ENCODE data around the gene KPNB1.
"Not testable (repeated sequence)": the region's sequence is repeated elsewhere in the genome, so short reads cannot be mapped to it uniquely, and the experiment has no call there.

Gene KPNB1

GRCh38 chr17:47675380-47676198 lies 25.9 kb downstream of the KPNB1 start:
- no peak overlapping the region for H3K27ac ChIP-seq (ENCODE audit: insufficient read depth in 1 of 2, low read depth in 1 of 2, low read length in 2 of 2, poor library complexity in 1 of 2, severe bottlenecking in 2 of 2)
- ChIA-PET POLR2A (no interaction called here), CTCF (interaction anchor here (1.2 to 6.0 kb wide), 3 partner anchors 7 to 12 kb away, joined by 4 to 44 read pairs (median 6); no protein-coding TSS in a partner anchor)
- H3K4me1 ChIP-seq (ENCODE audit: control extremely low read depth in 1 of 4, control insufficient read depth in 4 of 4, insufficient read depth in 4 of 4, low read length in 3 of 4) = peaks cover 0 to 1% (median 0%) of the 10 kb centered on the region in 4 experiments
- H3K9me3 ChIP-seq (ENCODE audit: control extremely low read depth in 1 of 5, control insufficient read depth in 4 of 5, insufficient read depth in 2 of 5, low read depth in 1 of 5, low read length in 4 of 5) = no peaks in the 10 kb centered on the region
- 100% methylated on average over 2 of the region's 2 CpGs for WGBS (ENCODE audit: insufficient coverage)
- H3K27me3 ChIP-seq (replicated peaks in 2 of 5; ENCODE audit: control insufficient read depth in 4 of 5, insufficient read depth in 5 of 5, low read length in 4 of 5) = no peaks in the 10 kb centered on the region
- H3K4me3 ChIP-seq (ENCODE audit: control insufficient read depth in 1 of 7, extremely low read depth in 1 of 7, insufficient read depth in 4 of 7, low read depth in 2 of 7, low read length in 6 of 7) = no peak overlapping the region
- peaks cover 37 to 98% (median 87%) of the 10 kb centered on the region in 4 experiments for H3K36me3 ChIP-seq (ENCODE audit: control insufficient read depth in 4 of 4, insufficient read depth in 4 of 4, low read length in 3 of 4)
- no peak for DNase-seq

- 97% methylated on average over 4 of the region's 4 CpGs for WGBS (ENCODE audit: insufficient coverage)
- Histone ChIP-seq H3K27me3 (replicated peaks in 2 of 5; ENCODE audit: control insufficient read depth in 4 of 5, insufficient read depth in 5 of 5, low read length in 4 of 5) (no peaks in the 10 kb centered on the region), H3K4me3 (ENCODE audit: control insufficient read depth in 1 of 7, extremely low read depth in 1 of 7, insufficient read depth in 4 of 7, low read depth in 2 of 7, low read length in 6 of 7) (no peak overlapping the region), H3K9me3 (ENCODE audit: control extremely low read depth in 1 of 5, control insufficient read depth in 4 of 5, insufficient read depth in 2 of 5, low read depth in 1 of 5, low read length in 4 of 5) (no peaks in the 10 kb centered on the region), H3K4me1 (ENCODE audit: control extremely low read depth in 1 of 4, control insufficient read depth in 4 of 4, insufficient read depth in 4 of 4, low read length in 3 of 4) (no peaks in the 10 kb centered on the region), H3K36me3 (ENCODE audit: control insufficient read depth in 4 of 4, insufficient read depth in 4 of 4, low read length in 3 of 4) (peaks cover 37 to 97% (median 85%) of the 10 kb centered on the region in 4 experiments), H3K27ac (ENCODE audit: insufficient read depth in 1 of 2, low read depth in 1 of 2, low read length in 2 of 2, poor library complexity in 1 of 2, severe bottlenecking in 2 of 2) (no peak overlapping the region)
- no peak for DNase-seq
- ChIA-PET CTCF (interaction anchor here (0.5 to 6.0 kb wide), 9 partner anchors 8 to 106 kb away, joined by 3 to 44 read pairs (median 4); no protein-coding TSS in a partner anchor), POLR2A (interaction anchor here (0.6 kb wide), 1 partner anchor 66 kb away, joined by 4 read pairs; no protein-coding TSS in a partner anchor)
Measured at GRCh38 chr17:47676199-47676472, 26.4 kb downstream of the KPNB1 start.

- whole genome bisulfite sequencing (ENCODE audit: insufficient coverage) = 71% methylated on average over 4 of the region's 7 CpGs
- CTCF ChIA-PET = interaction anchor here (0.5 to 6.0 kb wide), 9 partner anchors 8 to 105 kb away, joined by 3 to 44 read pairs (median 4); no protein-coding TSS in a partner anchor
- Histone ChIP-seq H3K9me3 (ENCODE audit: control extremely low read depth in 1 of 5, control insufficient read depth in 4 of 5, insufficient read depth in 2 of 5, low read depth in 1 of 5, low read length in 4 of 5) (no peaks in the 10 kb centered on the region), H3K27me3 (replicated peaks in 2 of 5; ENCODE audit: control insufficient read depth in 4 of 5, insufficient read depth in 5 of 5, low read length in 4 of 5) (no peaks in the 10 kb centered on the region), H3K36me3 (ENCODE audit: control insufficient read depth in 4 of 4, insufficient read depth in 4 of 4, low read length in 3 of 4) (peaks cover 38 to 95% (median 83%) of the 10 kb centered on the region in 4 experiments), H3K27ac (ENCODE audit: insufficient read depth in 1 of 2, low read depth in 1 of 2, low read length in 2 of 2, poor library complexity in 1 of 2, severe bottlenecking in 2 of 2) (no peak overlapping the region), H3K4me1 (ENCODE audit: control extremely low read depth in 1 of 4, control insufficient read depth in 4 of 4, insufficient read depth in 4 of 4, low read length in 3 of 4) (no peaks in the 10 kb centered on the region), H3K4me3 (ENCODE audit: control insufficient read depth in 1 of 7, extremely low read depth in 1 of 7, insufficient read depth in 4 of 7, low read depth in 2 of 7, low read length in 6 of 7) (no peak overlapping the region)
- no peak for DNase-seq
- POLR2A ChIA-PET = interaction anchor here (0.6 to 0.7 kb wide), 3 partner anchors 65 to 1485 kb away, joined by 3 to 9 read pairs (median 4); no protein-coding TSS in a partner anchor
Measured at GRCh38 chr17:47676510-47677165, 26.9 kb downstream of the KPNB1 start.

GRCh38 chr17:47678196-47678595 lies 28.5 kb downstream of the KPNB1 start:
- no peaks in the 10 kb centered on the region for H3K9me3 ChIP-seq (ENCODE audit: control extremely low read depth in 1 of 5, control insufficient read depth in 4 of 5, insufficient read depth in 2 of 5, low read depth in 1 of 5, low read length in 4 of 5)
- H3K36me3 ChIP-seq (ENCODE audit: control insufficient read depth in 4 of 4, insufficient read depth in 4 of 4, low read length in 3 of 4) = peaks cover 36 to 95% (median 76%) of the 10 kb centered on the region in 4 experiments
- H3K4me1 ChIP-seq (ENCODE audit: control extremely low read depth in 1 of 4, control insufficient read depth in 4 of 4, insufficient read depth in 4 of 4, low read length in 3 of 4) = no peaks in the 10 kb centered on the region
- H3K27me3 ChIP-seq (replicated peaks in 2 of 5; ENCODE audit: control insufficient read depth in 4 of 5, insufficient read depth in 5 of 5, low read length in 4 of 5) = no peaks in the 10 kb centered on the region
- WGBS (ENCODE audit: insufficient coverage) = 89% methylated on average over 7 of the region's 7 CpGs
- H3K27ac ChIP-seq (ENCODE audit: insufficient read depth in 1 of 2, low read depth in 1 of 2, low read length in 2 of 2, poor library complexity in 1 of 2, severe bottlenecking in 2 of 2) = no peak overlapping the region
- ChIA-PET POLR2A (no interaction called here), CTCF (interaction anchor here (1.5 to 6.0 kb wide), 3 partner anchors 14 to 64 kb away, joined by 4 to 44 read pairs (median 8); partner anchors contain the start of gene TBKBP1)
- no peak for DNase-seq
- H3K4me3 ChIP-seq (ENCODE audit: control insufficient read depth in 1 of 7, extremely low read depth in 1 of 7, insufficient read depth in 4 of 7, low read depth in 2 of 7, low read length in 6 of 7) = no peak overlapping the region

GRCh38 chr17:47682138-47682537 lies 32.4 kb downstream of the KPNB1 start:
- Histone ChIP-seq H3K27ac (ENCODE audit: insufficient read depth in 1 of 2, low read depth in 1 of 2, low read length in 2 of 2, poor library complexity in 1 of 2, severe bottlenecking in 2 of 2) (no peak overlapping the region), H3K27me3 (replicated peaks in 2 of 5; ENCODE audit: control insufficient read depth in 4 of 5, insufficient read depth in 5 of 5, low read length in 4 of 5) (no peaks in the 10 kb centered on the region), H3K9me3 (ENCODE audit: control extremely low read depth in 1 of 5, control insufficient read depth in 4 of 5, insufficient read depth in 2 of 5, low read depth in 1 of 5, low read length in 4 of 5) (no peaks in the 10 kb centered on the region), H3K36me3 (ENCODE audit: control insufficient read depth in 4 of 4, insufficient read depth in 4 of 4, low read length in 3 of 4) (peaks cover 33 to 79% (median 54%) of the 10 kb centered on the region in 4 experiments), H3K4me3 (ENCODE audit: control insufficient read depth in 1 of 7, extremely low read depth in 1 of 7, insufficient read depth in 4 of 7, low read depth in 2 of 7, low read length in 6 of 7) (no peak overlapping the region), H3K4me1 (ENCODE audit: control extremely low read depth in 1 of 4, control insufficient read depth in 4 of 4, insufficient read depth in 4 of 4, low read length in 3 of 4) (no peaks in the 10 kb centered on the region)
- ChIA-PET CTCF (no interaction called here), POLR2A (no interaction called here)
- no peak for DNase-seq
- 100% methylated on average over 1 of the region's 2 CpGs for WGBS (ENCODE audit: insufficient coverage)

- CTCF ChIA-PET; H3K27ac ChIP-seq (ENCODE audit: insufficient read depth in 1 of 2, low read depth in 1 of 2, low read length in 2 of 2, poor library complexity in 1 of 2, severe bottlenecking in 2 of 2); H3K4me3 ChIP-seq (ENCODE audit: control insufficient read depth in 1 of 7, extremely low read depth in 1 of 7, insufficient read depth in 4 of 7, low read depth in 2 of 7, low read length in 6 of 7); H3K4me1 ChIP-seq (ENCODE audit: control extremely low read depth in 1 of 4, control insufficient read depth in 4 of 4, insufficient read depth in 4 of 4, low read length in 3 of 4); H3K27me3 ChIP-seq (replicated peaks in 2 of 5; ENCODE audit: control insufficient read depth in 4 of 5, insufficient read depth in 5 of 5, low read length in 4 of 5); DNase-seq; H3K9me3 ChIP-seq (ENCODE audit: control extremely low read depth in 1 of 5, control insufficient read depth in 4 of 5, insufficient read depth in 2 of 5, low read depth in 1 of 5, low read length in 4 of 5): not testable (repeated sequence)
- POLR2A ChIA-PET = interaction anchor here (0.7 kb wide), 1 partner anchor 77 kb away, joined by 3 read pairs; no protein-coding TSS in a partner anchor
- WGBS (ENCODE audit: insufficient coverage) = 92% methylated on average over 2 of the region's 4 CpGs
- peaks cover 30 to 74% (median 49%) of the 10 kb centered on the region in 4 experiments for H3K36me3 ChIP-seq (ENCODE audit: control insufficient read depth in 4 of 4, insufficient read depth in 4 of 4, low read length in 3 of 4)
Measured at GRCh38 chr17:47682727-47683126, 33.0 kb downstream of the KPNB1 start.

GRCh38 chr17:47684025-47684424 lies 34.3 kb downstream of the KPNB1 start:
- Histone ChIP-seq H3K9me3 (ENCODE audit: control extremely low read depth in 1 of 5, control insufficient read depth in 4 of 5, insufficient read depth in 2 of 5, low read depth in 1 of 5, low read length in 4 of 5) (no peaks in the 10 kb centered on the region), H3K27ac (ENCODE audit: insufficient read depth in 1 of 2, low read depth in 1 of 2, low read length in 2 of 2, poor library complexity in 1 of 2, severe bottlenecking in 2 of 2) (no peak overlapping the region), H3K4me1 (ENCODE audit: control extremely low read depth in 1 of 4, control insufficient read depth in 4 of 4, insufficient read depth in 4 of 4, low read length in 3 of 4) (peaks cover 0 to 4% (median 0%) of the 10 kb centered on the region in 4 experiments), H3K36me3 (ENCODE audit: control insufficient read depth in 4 of 4, insufficient read depth in 4 of 4, low read length in 3 of 4) (peaks cover 20 to 61% (median 39%) of the 10 kb centered on the region in 4 experiments), H3K4me3 (ENCODE audit: control insufficient read depth in 1 of 7, extremely low read depth in 1 of 7, insufficient read depth in 4 of 7, low read depth in 2 of 7, low read length in 6 of 7) (no peak overlapping the region), H3K27me3 (replicated peaks in 2 of 5; ENCODE audit: control insufficient read depth in 4 of 5, insufficient read depth in 5 of 5, low read length in 4 of 5) (no peaks in the 10 kb centered on the region)
- ChIA-PET CTCF (no interaction called here), POLR2A (interaction anchor here (2.0 kb wide), 1 partner anchor 9 kb away, joined by 4 read pairs; no protein-coding TSS in a partner anchor)
- WGBS (ENCODE audit: insufficient coverage) = 100% methylated on average over 3 of the region's 4 CpGs
- DNase-seq = no peak

Measured in common myeloid progenitor, CD34-positive (primary cell).